Measurements from ENCODE around the gene HMCES. TPM values are rescaled to one million over a fixed set of nuclear protein-coding genes. Genes with fewer than 3 reads are reported as not detected.

Gene HMCES
- total and polyA plus RNA-seq, 2 donors (not counting 1 experiment from before 2014, with no cell fraction given): 22.5 to 35.6 TPM

DNA sequence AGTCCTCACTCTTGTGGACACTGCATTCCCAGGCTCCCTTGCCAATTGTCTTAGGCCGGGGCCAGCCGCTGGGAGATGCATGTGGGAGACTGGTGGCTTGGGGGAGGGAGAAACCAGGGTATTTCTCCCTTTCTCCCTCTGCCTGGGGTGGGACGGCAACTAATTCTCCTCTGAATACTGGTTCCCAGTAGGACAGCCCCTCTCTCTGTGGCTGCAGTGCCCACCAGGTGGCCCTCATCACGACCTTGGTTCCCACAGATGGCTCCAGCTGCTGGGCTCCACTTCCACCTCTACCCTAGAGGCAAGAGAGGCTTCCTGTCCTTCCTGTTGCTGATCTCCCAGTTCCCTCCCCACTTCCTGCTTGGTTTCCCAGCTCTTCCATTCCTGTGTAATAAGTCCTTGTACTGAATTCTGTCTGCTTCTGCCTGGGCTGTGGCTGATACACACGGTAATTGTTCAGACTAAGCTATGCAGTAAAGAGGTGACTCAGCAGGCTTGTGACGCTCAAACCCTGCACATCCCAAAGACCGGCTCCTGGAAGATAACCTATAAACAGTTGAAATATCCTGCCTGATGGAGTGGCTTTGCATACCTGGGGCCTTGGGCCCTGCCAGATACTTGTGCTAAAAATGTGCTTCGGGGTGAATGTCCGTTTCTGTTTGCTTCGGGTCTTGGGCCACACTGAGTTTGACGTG is 49.6 kb upstream of the HMCES start:
- Histone ChIP-seq H3K4me1 (ENCODE audit: control insufficient read depth in 2 of 2, insufficient read depth in 2 of 2, low read length in 2 of 2) (peaks cover 15 to 34% of the 10 kb centered on the region in 2 donors), H3K4me3 (ENCODE audit: control extremely low read depth in 1 of 5, extremely low read depth in 1 of 5, insufficient read depth in 1 of 5, low read depth in 2 of 5, low read length in 4 of 5) (no peak overlapping the region), H3K9ac (ENCODE audit: low read length) (no peak overlapping the region), H3K27me3 (replicated peaks in 1 of 4; ENCODE audit: control extremely low read depth in 1 of 4, control insufficient read depth in 3 of 4, insufficient read depth in 4 of 4, low read length in 3 of 4) (no peaks in the 10 kb centered on the region), H3K36me3 (replicated peaks in 1 of 2; ENCODE audit: control extremely low read depth in 1 of 2, control insufficient read depth in 1 of 2, extremely low read depth in 1 of 2, insufficient read depth in 2 of 2, low read length in 1 of 2) (no peaks in the 10 kb centered on the region), H4K20me1 (ENCODE audit: control insufficient read depth, insufficient read depth, low read length, poor library complexity, severe bottlenecking) (no peaks in the 10 kb centered on the region), H3K27ac (ENCODE audit: low read length in 2 of 2) (no peak overlapping the region), H3K4me2 (replicated peaks; ENCODE audit: low read depth, low read length, poor library complexity, severe bottlenecking) (no peak overlapping the region), H2AFZ (ENCODE audit: insufficient read depth, low read depth, low read length, poor library complexity, severe bottlenecking) (no peak overlapping the region), H3K79me2 (ENCODE audit: control insufficient read depth, insufficient read depth, low read length) (no peaks in the 10 kb centered on the region), H3K9me3 (ENCODE audit: control extremely low read depth in 1 of 3, control insufficient read depth in 2 of 3, insufficient read depth in 1 of 3, low read length in 2 of 3) (no peaks in the 10 kb centered on the region)
- no peak for TF ChIP-seq CTCF (IDR thresholded peaks at IDR 0.05)
- POLR2A ChIA-PET: no interaction called here
- H3K4me1 Mint-ChIP-seq: peaks cover 50% of the 10 kb centered on the region
- no peaks in the 10 kb centered on the region for H3K27me3 Mint-ChIP-seq
- no peak overlapping the region for H3K4me3 Mint-ChIP-seq
- 81% methylated on average over 10 of the region's 11 CpGs for WGBS (ENCODE audit: insufficient coverage)
- intact Hi-C loops (cut with micrococcal nuclease): no loop called here
- DNase-seq (no peak), ATAC-seq (ENCODE audit: low read depth) (no peak)
- H3K9me3 Mint-ChIP-seq (ENCODE audit: insufficient read depth): peaks cover 4% of the 10 kb centered on the region
- no peak overlapping the region for H3K27ac Mint-ChIP-seq
- CTCF ChIA-PET: interaction anchor here (0.5 to 11.3 kb wide), 4 partner anchors 8 to 259 kb away, joined by 3 to 98 read pairs (median 4); no protein-coding TSS in a partner anchor

GRCh38 chr3:129230311-129231019 is 48.2 kb upstream of the HMCES start:
- H3K9ac ChIP-seq (ENCODE audit: low read length): no peak overlapping the region
- no peak overlapping the region for H3K4me2 ChIP-seq (replicated peaks; ENCODE audit: low read depth, low read length, poor library complexity, severe bottlenecking)
- CTCF ChIA-PET: interaction anchor here (0.6 to 11.3 kb wide), 4 partner anchors 15 to 259 kb away, joined by 3 to 98 read pairs (median 4); partner anchors contain the start of gene COPG1
- Mint-ChIP-seq H3K27ac (peak overlapping the region; percentile 79), H3K27me3 (no peaks in the 10 kb centered on the region), H3K4me1 (peaks cover 55% of the 10 kb centered on the region), H3K4me3 (no peak overlapping the region), H3K9me3 (ENCODE audit: insufficient read depth) (peaks cover 4% of the 10 kb centered on the region)
- no peaks in the 10 kb centered on the region for H3K36me3 ChIP-seq (replicated peaks in 1 of 2; ENCODE audit: control extremely low read depth in 1 of 2, control insufficient read depth in 1 of 2, extremely low read depth in 1 of 2, insufficient read depth in 2 of 2, low read length in 1 of 2)
- H3K4me3 ChIP-seq (ENCODE audit: control extremely low read depth in 1 of 5, extremely low read depth in 1 of 5, insufficient read depth in 1 of 5, low read depth in 2 of 5, low read length in 4 of 5): peak overlapping the region in 1 of 5 experiments; percentile 19
- peaks cover 24 to 42% of the 10 kb centered on the region in 2 donors for H3K4me1 ChIP-seq (ENCODE audit: control insufficient read depth in 2 of 2, insufficient read depth in 2 of 2, low read length in 2 of 2)
- ATAC-seq (ENCODE audit: low read depth) (peak; percentile 7), DNase-seq (peak; percentile 31)
- H2AFZ ChIP-seq (ENCODE audit: insufficient read depth, low read depth, low read length, poor library complexity, severe bottlenecking): peak overlapping the region; percentile 30
- WGBS (ENCODE audit: insufficient coverage): 67% methylated on average over 2 of the region's 7 CpGs
- no peaks in the 10 kb centered on the region for H3K27me3 ChIP-seq (replicated peaks in 1 of 4; ENCODE audit: control extremely low read depth in 1 of 4, control insufficient read depth in 3 of 4, insufficient read depth in 4 of 4, low read length in 3 of 4)
- no peaks in the 10 kb centered on the region for H3K79me2 ChIP-seq (ENCODE audit: control insufficient read depth, insufficient read depth, low read length)
- POLR2A ChIA-PET: interaction anchor here (1.0 to 1.2 kb wide), 2 partner anchors 45 to 47 kb away, joined by 3 to 7 read pairs; partner anchors contain the start of gene CNBP
- no peak for TF ChIP-seq EZH2 (IDR thresholded peaks at IDR 0.05; ENCODE audit: borderline replicate concordance, insufficient read depth, low read depth, low read length, poor library complexity, severe bottlenecking)
- intact Hi-C loops (cut with micrococcal nuclease): loop anchor here (5.0 kb wide), 2 partner anchors 212 to 503 kb away; partner anchors contain the start of genes IFT122 and RAB7A
- no peaks in the 10 kb centered on the region for H4K20me1 ChIP-seq (ENCODE audit: control insufficient read depth, insufficient read depth, low read length, poor library complexity, severe bottlenecking)
- peaks cover 0 to under 1% (median 0%) of the 10 kb centered on the region in 3 donors for H3K9me3 ChIP-seq (ENCODE audit: control extremely low read depth in 1 of 3, control insufficient read depth in 2 of 3, insufficient read depth in 1 of 3, low read length in 2 of 3)
- H3K27ac ChIP-seq (ENCODE audit: low read length in 2 of 2): peak overlapping the region in 1 of 2 donors; percentile 1

Measured in B cell (primary cell).